WTC11 (cell line): Measurements from ENCODE around the gene ZFYVE28.

Experiments used
- ATF1 ChIP-seq: sonication (generic); formaldehyde crosslinking; IDR thresholded peaks from 2 replicates; pipeline ENCODE4 v1.8.1; 2023; ENCODE audit warnings: mild to moderate bottlenecking, moderate library complexity, missing genetic modification reagents
- CTCF ChIP-seq: fragments of 200-600 bp; IDR thresholded peaks from 2 replicates; pipeline ENCODE4 v1.8.0; 2022; ENCODE audit warnings: antibody characterized with exemption
- ETV6 ChIP-seq: sonication (generic); formaldehyde crosslinking; IDR thresholded peaks from 2 replicates; pipeline ENCODE4 v1.8.1; 2022; ENCODE audit warnings: mild to moderate bottlenecking, missing genetic modification reagents
- FOXK1 ChIP-seq: sonication (generic); formaldehyde crosslinking; IDR thresholded peaks from 2 replicates; pipeline ENCODE4 v1.8.0; 2022; ENCODE audit warnings: mild to moderate bottlenecking, moderate library complexity, missing genetic modification reagents
- NFYB ChIP-seq: sonication (generic); formaldehyde crosslinking; conservative IDR thresholded peaks from 2 replicates; pipeline ENCODE4 v1.8.0; 2022; ENCODE audit warnings: low read depth, missing genetic modification reagents
- TEAD1 ChIP-seq: sonication (generic); formaldehyde crosslinking; IDR thresholded peaks from 2 replicates; pipeline ENCODE4 v1.8.0; 2022; ENCODE audit warnings: mild to moderate bottlenecking, missing genetic modification reagents
- ZNF138 ChIP-seq: sonication (generic); formaldehyde crosslinking; conservative IDR thresholded peaks from 2 replicates; pipeline ENCODE4 v1.8.1; 2022; ENCODE audit warnings: mild to moderate bottlenecking, moderate library complexity, missing genetic modification reagents

DNA sequence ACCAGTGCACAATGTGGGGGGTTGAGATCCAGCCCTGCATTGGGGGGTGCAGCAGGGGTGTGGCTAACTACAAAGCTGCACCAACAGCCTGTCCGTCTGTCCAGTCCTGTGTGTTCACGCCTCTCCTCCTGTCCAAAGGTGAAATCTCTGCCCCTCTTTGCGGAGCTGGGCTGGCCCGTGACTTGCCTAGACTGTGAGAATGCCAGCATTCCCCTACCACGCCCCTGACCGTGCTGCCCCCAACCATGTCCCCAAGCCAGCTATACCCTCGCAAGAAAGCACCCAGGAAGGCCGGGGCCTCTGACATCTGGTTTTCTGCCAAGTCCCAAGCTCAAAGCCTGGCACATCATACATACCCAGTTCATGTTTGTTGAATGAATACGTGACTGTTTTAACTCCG lies 19.2 kb downstream of the ZFYVE28 start:
- TF ChIP-seq ETV6 (CRISPR knock-in tag): no peak
- no peak for TF ChIP-seq TEAD1 (CRISPR knock-in tag)
- TF ChIP-seq CTCF: no peak
- TF ChIP-seq ATF1 (CRISPR knock-in tag): no peak
- no peak for TF ChIP-seq ZNF138 (CRISPR knock-in tag)
- TF ChIP-seq NFYB (CRISPR knock-in tag): no peak
- no peak for TF ChIP-seq FOXK1 (CRISPR knock-in tag)
